HG02970 (cell line): ENCODE measurements around the gene APCDD1.

Source experiments
- ATAC-seq: cut with Tn5 transposase; IDR thresholded peaks from one replicate; pipeline ENCODE4 v1.9.1; 2021; ENCODE audit warnings: mild to moderate bottlenecking, moderate library complexity, moderate number of reproducible peaks; ENCODE audit not compliant: unreplicated experiment, low FRiP score

Gene APCDD1

DNA sequence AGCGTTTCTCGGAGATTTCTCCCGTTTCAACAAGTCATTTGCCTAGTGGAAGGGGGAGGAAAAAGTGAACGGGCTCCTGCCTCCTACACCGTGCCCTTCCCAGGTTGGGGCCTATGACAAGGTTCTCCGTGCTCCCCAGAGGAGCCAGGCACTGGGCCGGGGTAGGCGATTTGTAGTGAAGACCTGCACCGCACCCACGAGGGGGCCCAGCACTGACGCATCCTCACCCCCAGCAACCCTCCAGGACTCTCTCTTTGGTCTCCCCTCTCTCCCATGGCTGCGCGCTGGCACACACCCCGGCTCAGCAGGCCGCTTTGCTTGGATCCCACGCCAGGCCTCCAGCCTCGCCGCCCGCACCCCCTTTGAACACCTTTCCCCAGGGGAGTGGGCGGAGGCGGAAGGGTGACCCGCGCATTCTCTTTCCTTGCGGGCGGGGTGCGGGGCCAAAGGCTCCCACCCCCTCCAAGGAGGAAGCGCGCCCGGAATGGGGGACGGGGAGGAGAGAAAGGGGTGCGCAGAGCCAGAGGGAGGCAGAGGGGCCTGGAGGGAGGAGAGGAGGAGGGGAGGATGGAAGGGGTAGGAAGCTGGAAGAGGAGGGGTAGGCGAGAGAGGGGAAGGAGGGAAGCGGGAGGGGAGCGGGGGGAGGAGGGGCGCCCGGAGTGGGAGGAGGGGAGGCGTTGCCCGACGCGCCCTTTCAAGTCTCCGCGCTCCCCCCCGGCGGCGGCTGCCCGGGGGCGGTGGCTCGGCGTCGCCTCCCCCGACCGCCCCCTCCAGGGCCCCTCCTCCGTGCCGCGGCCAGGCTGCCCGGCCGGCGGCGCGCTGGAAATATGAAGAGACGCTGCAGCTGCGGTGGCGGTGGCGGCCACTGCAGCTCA, at the start of gene APCDD1:
TSS of gene APCDD1 (plus strand) at position 830 of the 875 bp plus-strand sequence. CDS start 347 bp downstream, outside the sequence.
- ATAC-seq: no peak

DNA sequence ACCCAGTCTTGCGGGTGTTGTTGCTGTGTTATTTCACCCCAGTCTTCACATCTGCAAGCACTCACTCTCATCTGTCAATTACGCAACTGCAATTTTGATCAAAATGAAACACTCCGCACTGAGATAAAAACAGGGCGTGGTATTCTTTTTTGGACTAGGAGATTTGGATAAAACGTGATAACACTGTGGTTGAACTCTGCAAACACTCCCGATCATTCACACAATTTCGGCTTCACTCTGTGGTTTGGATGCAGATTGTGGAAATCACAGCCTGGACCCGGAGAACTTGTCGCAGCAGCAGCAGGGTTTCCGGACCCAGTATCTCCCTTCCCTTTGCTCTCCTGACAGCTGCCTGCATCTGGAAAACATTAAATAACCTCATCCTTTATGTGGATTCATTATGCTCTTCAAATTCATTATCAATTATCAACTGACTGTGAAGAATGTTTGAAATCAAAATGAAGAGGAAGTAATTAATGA, 49.4 kb upstream of the APCDD1 start:
- no peak for ATAC-seq

GRCh38 chr18:10405816-10406663, 48.4 kb upstream of the APCDD1 start:
- no peak for ATAC-seq

DNA sequence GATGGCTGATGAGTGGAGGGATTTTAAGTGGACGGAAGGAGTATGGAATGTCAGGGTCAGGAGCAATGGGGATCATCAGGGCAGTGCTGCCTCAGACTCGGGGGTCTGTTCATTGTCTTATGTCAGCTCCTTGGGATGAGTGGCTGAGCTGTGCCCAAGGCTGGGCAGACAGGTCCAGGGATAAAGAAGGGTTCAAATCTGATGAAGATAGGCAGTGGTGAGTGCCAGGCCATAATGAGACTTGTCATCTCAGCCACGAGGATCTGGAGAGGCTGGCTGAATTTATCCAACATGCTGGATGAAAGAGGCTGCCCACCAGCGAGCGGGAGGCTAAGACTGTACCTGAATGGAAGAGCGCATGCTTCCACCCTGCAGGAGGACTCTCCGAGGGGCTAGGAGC, 46.3 kb upstream of the APCDD1 start:
- no peak for ATAC-seq

GRCh38 chr18:10409041-10409440, 45.4 kb upstream of the APCDD1 start:
- no peak for ATAC-seq

GRCh38 chr18:10410472-10411308, 43.7 kb upstream of the APCDD1 start:
- no peak for ATAC-seq

- no peak for ATAC-seq
These were observed 41.5 kb upstream of the APCDD1 start for GRCh38 chr18:10412933-10413332.

DNA sequence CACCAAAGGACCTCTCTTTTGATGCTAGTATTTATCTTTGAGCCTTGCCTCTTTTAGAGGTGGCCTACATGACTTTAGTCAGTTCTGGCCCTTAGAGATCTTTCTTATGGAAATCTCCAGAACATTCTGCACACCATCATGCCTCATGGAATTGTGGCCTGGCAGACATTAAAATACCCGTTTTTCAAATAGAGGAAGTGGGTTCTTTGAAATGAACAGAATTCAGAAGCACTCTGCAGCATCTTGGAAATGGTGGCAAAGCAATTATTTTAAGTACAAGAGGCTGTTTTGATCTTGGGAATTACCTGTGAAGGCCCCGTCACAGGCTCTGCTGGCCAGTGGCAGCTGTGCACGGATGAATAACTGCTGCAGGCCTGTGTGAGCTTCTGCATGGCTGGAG, 40.7 kb upstream of the APCDD1 start:
- no peak for ATAC-seq

DNA sequence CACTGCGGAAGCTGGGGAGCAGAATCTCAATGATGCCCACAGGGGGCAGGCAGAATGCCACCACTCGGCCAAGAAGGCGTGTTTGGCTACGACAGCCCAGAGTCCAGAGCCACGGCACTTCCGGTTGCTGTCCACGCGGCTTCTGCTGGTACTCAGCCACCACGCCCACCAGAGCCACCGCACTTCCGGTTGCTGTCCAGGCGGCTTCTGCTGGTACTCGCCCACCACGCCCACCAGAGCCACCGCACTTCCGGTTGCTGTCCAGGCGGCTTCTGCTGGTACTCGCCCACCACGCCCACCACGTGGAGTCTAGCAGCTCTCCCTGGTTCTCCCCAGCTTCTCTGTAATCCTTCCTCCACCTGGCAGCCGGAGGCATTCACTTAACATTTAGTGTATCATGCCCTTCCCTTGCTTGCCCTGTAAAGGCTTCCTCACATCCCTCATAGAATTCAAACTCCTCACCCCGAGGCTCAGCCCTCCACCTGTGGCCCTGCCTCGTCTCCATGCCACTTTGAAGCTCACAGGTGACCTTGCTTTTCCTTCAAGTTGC, 40.1 kb upstream of the APCDD1 start:
- ATAC-seq: no peak

DNA sequence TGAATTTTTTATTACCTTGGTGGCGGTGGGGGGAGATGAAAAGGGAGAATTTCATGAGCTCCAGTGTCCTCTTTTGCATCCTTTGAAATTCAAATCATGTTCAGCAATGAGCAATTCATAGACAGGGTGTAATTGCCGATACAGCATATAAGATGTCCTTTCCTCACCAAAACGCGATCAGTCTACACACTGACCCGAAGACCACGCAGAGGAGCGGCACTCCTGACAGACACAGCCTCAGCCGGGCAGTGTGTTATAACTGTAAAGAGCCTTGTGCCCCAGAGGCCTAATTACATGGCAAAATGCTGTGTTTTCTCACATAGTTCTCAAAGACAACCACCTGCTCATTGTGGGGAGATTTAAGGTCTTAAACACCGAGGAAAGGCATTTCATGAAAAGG, 38.4 kb upstream of the APCDD1 start:
- no peak for ATAC-seq

GRCh38 chr18:10417191-10417590, 37.2 kb upstream of the APCDD1 start:
- no peak for ATAC-seq

- no peak for ATAC-seq
These were observed 36.8 kb upstream of the APCDD1 start for GRCh38 chr18:10417664-10418063.

GRCh38 chr18:10418836-10419235, 35.6 kb upstream of the APCDD1 start:
- ATAC-seq: no peak

DNA sequence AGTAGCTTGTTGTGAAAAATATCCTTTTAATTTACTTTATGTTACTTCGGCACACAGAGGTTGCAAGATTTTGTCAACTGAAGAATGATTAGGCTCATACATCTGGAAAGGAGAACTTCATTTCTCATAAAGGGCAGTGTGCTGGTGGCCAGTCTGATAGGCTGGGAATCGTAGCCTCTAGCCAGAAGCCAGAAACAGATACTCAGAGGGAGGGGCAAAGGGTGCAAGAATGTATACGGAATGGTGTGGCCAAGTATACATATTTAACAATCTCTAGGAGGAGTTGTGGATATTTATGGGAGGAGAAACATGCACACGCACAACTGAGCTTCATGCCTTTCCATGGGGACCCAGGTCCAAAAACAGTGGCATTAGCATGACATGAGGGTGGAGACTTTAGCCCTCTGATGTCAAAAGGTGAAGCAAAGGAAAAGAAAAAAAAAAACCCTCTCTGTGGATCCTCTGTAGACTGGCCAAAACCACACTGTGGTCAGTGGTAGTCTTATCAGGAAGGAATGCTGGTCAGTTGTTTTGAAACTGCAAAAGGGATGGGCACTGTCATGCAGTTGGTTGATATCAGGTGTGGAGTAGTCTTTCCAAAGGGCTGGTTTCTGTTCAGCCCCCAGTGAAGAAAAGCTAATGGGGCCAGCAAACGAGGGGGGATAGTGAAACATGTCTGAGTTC, 34.9 kb upstream of the APCDD1 start:
- ATAC-seq: no peak

DNA sequence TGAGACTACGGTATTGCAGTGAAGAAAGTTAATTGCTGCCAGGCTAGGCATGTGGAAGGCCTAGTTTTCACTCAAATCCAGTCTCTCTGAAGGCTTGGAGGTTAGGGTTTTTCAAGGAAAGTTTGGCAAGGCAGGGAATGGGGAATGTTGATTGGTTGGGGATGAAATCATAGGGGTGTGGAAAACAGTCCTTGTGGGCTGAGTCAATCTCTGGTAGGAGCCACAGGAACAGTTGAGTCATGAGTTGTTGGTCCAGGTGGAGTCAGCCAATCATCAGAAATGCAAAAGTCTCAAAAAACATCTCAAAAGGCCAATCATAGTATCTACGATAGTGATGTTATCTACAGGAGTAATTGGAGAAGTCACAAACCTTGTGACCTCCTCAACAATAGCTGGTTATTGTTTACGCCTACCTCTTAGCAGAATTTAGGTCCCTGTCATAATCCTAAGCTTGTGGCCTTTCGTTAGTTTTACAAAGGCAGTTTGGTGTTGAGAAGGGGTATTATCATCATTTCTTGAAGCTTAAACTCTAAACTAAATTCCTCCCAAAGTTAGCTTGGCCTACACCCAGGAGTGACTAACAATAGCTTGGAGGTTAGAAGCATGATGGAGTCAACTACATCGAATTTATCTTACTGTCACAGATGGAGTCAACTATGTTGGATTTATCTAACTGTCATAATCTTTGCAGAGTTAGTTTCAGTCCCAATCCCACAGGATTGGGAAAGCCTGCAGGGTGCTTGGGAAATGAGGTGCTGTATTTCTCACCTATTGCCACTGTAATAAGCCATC, 33.7 kb upstream of the APCDD1 start:
- ATAC-seq: no peak

DNA sequence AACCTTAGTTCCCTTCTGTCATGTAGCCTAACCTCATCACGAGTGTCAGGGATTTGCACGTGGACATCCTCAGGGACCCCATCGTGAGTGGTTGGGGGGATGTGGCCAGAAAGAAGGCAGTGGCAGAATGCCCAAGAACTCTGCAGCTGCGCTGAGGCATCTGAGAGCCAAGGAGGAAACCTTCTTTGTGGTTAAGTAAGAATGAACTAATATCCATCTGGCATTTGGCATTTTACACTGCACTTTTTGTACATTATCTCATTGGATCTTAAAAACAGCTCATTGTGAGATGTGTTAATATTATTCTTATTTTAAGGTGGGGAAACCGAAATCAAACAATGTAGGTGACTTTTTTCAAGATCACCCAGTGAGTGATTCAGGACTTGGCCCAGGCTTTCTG, 32.6 kb upstream of the APCDD1 start:
- no peak for ATAC-seq

- no peak for ATAC-seq
These were observed 31.7 kb upstream of the APCDD1 start for GRCh38 chr18:10422731-10423130.

- no peak for ATAC-seq
These were observed 29.7 kb upstream of the APCDD1 start for GRCh38 chr18:10424585-10425307.
